ENCODE results near the gene ETNK2.

- TF ChIP-seq EZH2 (IDR thresholded peaks at IDR 0.05; ENCODE audit: insufficient read depth, poor library complexity, severe bottlenecking) (no peak), EZH2phosphoT487 (IDR thresholded peaks at IDR 0.05; ENCODE audit: insufficient read depth, low read depth) (no peak)
Measured at GRCh38 chr1:204087181-204087892, 64.5 kb downstream of the ETNK2 start.
